ENCODE results near the gene MLST8. TPM values are rescaled to one million over a fixed set of nuclear protein-coding genes. Genes with fewer than 3 reads are reported as not detected.

Gene MLST8
- total RNA-seq, 4 donors from 2014 or later, result 33.1 to 48.8 (median 42.8) TPM

DNA sequence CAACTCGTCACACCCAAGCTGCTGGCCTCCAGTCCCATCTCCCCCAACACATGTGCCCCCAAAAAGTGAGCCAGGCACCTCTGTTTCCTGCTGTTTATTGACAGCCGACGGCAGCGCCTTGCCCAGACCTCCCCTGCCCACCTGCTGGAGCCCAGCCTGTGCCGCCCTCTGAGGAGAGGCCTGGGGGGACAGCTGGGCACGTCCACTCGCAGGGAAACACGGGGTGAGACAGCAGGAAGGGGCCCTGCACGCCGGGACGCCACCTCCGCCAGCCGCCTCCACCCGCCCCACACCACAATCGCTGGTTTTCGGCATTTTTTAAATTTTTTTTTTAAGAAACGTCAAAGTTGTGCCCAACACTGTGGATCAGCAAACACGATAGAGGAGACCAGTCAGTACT lies 28.2 kb upstream of the MLST8 start:
- Histone ChIP-seq H3K4me3 (no peak overlapping the region), H3K4me1 (peaks cover 0 to 47% (median 15%) of the 10 kb centered on the region in 3 donors), H3K36me3 (peaks cover 34 to 65% (median 41%) of the 10 kb centered on the region in 3 donors), H3K9me3 (no peaks in the 10 kb centered on the region), H3K27ac (no peak overlapping the region), H3K27me3 (no peaks in the 10 kb centered on the region)
- intact Hi-C loops (cut with DNase I), result no loop called here
- no peak for DNase-seq
- TF ChIP-seq POLR2A (IDR thresholded peaks at IDR 0.05), result no peak
- TF ChIP-seq, protein P1, sequence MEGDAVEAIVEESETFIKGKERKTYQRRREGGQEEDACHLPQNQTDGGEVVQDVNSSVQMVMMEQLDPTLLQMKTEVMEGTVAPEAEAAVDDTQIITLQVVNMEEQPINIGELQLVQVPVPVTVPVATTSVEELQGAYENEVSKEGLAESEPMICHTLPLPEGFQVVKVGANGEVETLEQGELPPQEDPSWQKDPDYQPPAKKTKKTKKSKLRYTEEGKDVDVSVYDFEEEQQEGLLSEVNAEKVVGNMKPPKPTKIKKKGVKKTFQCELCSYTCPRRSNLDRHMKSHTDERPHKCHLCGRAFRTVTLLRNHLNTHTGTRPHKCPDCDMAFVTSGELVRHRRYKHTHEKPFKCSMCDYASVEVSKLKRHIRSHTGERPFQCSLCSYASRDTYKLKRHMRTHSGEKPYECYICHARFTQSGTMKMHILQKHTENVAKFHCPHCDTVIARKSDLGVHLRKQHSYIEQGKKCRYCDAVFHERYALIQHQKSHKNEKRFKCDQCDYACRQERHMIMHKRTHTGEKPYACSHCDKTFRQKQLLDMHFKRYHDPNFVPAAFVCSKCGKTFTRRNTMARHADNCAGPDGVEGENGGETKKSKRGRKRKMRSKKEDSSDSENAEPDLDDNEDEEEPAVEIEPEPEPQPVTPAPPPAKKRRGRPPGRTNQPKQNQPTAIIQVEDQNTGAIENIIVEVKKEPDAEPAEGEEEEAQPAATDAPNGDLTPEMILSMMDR (IDR thresholded peaks at IDR 0.05), result no peak
- 81 to 100% methylated on average over 1 to 8 of the region's 18 CpGs for WGBS, 2 donors

DNA sequence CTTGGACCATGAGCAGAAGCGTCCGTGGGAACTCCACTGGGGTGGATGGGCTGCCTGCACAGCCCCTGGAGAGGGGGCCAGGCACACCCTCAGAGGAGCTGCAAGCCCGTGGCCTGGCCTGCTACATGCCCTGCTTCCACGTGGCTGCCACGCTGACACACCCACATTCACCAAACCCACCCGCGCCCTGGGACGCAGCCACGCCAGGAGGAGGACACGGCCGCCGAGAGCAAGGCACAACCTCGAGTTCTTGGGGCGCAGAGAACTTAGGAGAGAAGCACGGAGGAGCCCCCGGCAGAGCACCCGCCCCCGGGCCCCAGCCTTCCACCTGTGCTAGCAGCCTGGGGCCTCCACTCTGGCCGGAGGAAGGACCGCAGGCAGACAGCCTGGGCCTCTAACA lies 27.7 kb upstream of the MLST8 start:
- H3K36me3 ChIP-seq, result peaks cover 34 to 60% (median 36%) of the 10 kb centered on the region in 3 donors
- no peak overlapping the region for H3K27ac ChIP-seq
- H3K9me3 ChIP-seq, result no peaks in the 10 kb centered on the region
- H3K4me3 ChIP-seq, result no peak overlapping the region
- 94 to 96% methylated on average over 7 to 8 of the region's 20 CpGs for WGBS, 2 donors
- intact Hi-C loops (cut with DNase I), result no loop called here
- peaks cover 0 to 47% (median 15%) of the 10 kb centered on the region in 3 donors for H3K4me1 ChIP-seq
- no peak for TF ChIP-seq POLR2A (IDR thresholded peaks at IDR 0.05)
- TF ChIP-seq, protein P1 (IDR thresholded peaks at IDR 0.05), result no peak
- H3K27me3 ChIP-seq, result no peaks in the 10 kb centered on the region
- DNase-seq, result no peak

DNA sequence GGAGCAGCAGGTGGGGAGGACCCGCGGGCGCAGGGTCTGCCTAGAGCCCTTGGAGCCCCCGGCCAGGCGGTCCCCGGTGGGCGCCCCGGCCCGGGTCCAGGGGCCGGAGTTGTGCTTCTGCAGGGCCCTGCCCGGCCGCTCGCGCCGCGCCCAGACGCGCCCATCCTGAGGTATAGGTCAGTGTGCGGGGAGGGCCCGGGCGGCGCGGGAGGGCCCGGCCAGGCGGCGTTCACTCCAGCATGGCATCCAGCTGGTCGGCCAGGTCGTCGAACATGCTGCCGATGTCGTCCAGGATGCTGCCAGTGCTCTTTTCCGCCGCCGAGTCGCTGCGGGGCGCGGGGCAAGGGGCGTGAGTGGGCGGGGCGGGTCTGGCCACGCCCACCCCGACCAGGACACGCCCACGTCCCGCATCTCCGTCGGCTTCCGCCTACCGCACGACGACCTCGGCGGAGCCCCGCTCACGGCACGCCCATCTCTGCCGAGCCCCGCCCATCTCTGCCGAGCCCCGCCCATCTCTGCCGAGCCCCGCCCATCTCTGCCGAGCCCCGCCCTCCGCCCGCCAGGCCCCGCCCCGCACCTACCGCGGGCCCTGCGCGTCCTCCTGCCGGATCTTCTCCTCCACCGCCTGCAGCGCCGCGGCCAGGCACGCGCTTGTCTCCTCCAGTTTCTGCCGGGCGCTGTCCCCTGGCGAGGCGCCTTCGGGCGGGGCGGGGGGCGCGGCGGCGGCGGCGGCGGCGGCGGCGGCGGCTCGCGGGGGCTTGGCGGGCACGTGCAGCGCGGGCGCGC lies 26.7 kb upstream of the MLST8 start:
- Histone ChIP-seq H3K9me3 (no peaks in the 10 kb centered on the region), H3K36me3 (peaks cover 26 to 50% (median 27%) of the 10 kb centered on the region in 3 donors), H3K4me3 (no peak overlapping the region), H3K4me1 (peaks cover 0 to 44% (median 15%) of the 10 kb centered on the region in 3 donors), H3K27me3 (no peaks in the 10 kb centered on the region), H3K27ac (no peak overlapping the region)
- no peak for DNase-seq
- intact Hi-C loops (cut with DNase I), result no loop called here
- WGBS, 2 donors, result 20 to 60% methylated on average over 1 of the region's 106 CpGs
- TF ChIP-seq, protein P1 (IDR thresholded peaks at IDR 0.05), result no peak
- TF ChIP-seq POLR2A (IDR thresholded peaks at IDR 0.05), result no peak

DNA sequence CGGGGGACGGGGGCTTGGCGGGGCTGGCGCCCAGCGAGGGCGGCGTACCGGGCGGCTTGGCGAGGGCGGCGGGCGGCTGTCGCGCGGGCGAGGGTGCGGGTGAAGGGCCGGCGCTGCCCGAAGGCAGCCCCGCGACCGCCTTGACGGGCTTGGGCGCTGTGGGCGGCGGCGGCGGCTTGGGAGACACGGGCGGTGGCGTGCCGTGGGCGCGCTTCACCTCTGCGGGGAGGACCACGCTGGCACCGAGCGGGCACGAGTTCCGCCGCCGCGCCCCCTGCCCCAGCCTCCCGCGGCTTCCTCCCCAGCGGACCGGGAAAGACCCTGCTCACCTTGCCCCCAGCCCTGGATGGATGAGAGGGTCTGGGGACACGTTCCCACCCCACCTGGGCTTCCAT lies 26.1 kb upstream of the MLST8 start:
- WGBS, 2 donors, result 63% methylated on average over 27 of the region's 50 CpGs; no CpG with 5 or more reads in 1 of the 2 donors
- no peak for TF ChIP-seq POLR2A (IDR thresholded peaks at IDR 0.05)
- TF ChIP-seq, protein P1 (IDR thresholded peaks at IDR 0.05), result no peak
- Histone ChIP-seq H3K9me3 (no peaks in the 10 kb centered on the region), H3K4me3 (peak overlapping the region in 1 of 4 donors; percentile 27), H3K27me3 (no peaks in the 10 kb centered on the region), H3K36me3 (peaks cover 21 to 45% (median 23%) of the 10 kb centered on the region in 3 donors), H3K27ac (peak overlapping the region in 1 of 4 donors; percentile 21), H3K4me1 (peaks cover 0 to 38% (median 15%) of the 10 kb centered on the region in 3 donors)
- intact Hi-C loops (cut with DNase I), result no loop called here
- no peak for DNase-seq

DNA sequence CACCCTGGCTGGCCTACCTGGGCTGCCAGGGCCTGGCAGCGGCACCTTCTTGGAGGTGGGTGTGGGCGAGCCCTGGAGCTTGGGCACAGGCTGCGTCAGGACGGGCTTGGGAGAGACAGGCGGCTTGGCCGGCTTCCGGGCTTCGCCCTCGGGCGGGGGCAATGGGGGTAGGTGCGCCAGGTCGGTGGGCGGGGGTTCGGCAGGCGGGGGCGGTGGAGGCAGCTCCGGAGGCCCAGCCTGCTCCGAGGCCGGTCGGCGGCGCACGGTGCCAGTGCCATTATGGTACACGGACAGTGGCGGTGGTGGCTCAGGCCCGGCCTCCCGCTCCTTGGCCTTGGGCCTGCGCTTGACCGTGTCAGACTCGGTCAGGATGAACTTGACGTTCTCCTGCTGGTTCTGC lies 25.7 kb upstream of the MLST8 start:
- intact Hi-C loops (cut with DNase I), result no loop called here
- no peak for DNase-seq
- TF ChIP-seq, protein P1 (IDR thresholded peaks at IDR 0.05), result no peak
- WGBS, 2 donors, result no CpG with 5 or more reads among the region's 31 CpGs
- H3K4me1 ChIP-seq, result peaks cover 0 to 35% (median 15%) of the 10 kb centered on the region in 3 donors
- H3K4me3 ChIP-seq, result peak overlapping the region in 1 of 4 donors; percentile 27
- peak overlapping the region in 1 of 4 donors; percentile 21 for H3K27ac ChIP-seq
- no peaks in the 10 kb centered on the region for H3K27me3 ChIP-seq
- H3K36me3 ChIP-seq, result peaks cover 16 to 40% (median 19%) of the 10 kb centered on the region in 3 donors
- H3K9me3 ChIP-seq, result no peaks in the 10 kb centered on the region
